GM23248 (cell line): Measurements from ENCODE around the gene SERINC2.

Experiments
- EZH2 ChIP-seq: fragments of 200-600 bp; sonication (generic); IDR thresholded peaks from 2 replicates; pipeline ENCODE4 v1.6.1; 2018; ENCODE audit warnings: antibody characterized with exemption, mild to moderate bottlenecking; ENCODE audit not compliant: insufficient read depth, poor library complexity, severe bottlenecking
- EZH2phosphoT487 ChIP-seq: fragments of 200-600 bp; sonication (generic); IDR thresholded peaks from 2 replicates; pipeline ENCODE4 v1.6.1; 2018; ENCODE audit warnings: antibody characterized with exemption, moderate library complexity, mild to moderate bottlenecking, low read depth; ENCODE audit not compliant: insufficient read depth

DNA sequence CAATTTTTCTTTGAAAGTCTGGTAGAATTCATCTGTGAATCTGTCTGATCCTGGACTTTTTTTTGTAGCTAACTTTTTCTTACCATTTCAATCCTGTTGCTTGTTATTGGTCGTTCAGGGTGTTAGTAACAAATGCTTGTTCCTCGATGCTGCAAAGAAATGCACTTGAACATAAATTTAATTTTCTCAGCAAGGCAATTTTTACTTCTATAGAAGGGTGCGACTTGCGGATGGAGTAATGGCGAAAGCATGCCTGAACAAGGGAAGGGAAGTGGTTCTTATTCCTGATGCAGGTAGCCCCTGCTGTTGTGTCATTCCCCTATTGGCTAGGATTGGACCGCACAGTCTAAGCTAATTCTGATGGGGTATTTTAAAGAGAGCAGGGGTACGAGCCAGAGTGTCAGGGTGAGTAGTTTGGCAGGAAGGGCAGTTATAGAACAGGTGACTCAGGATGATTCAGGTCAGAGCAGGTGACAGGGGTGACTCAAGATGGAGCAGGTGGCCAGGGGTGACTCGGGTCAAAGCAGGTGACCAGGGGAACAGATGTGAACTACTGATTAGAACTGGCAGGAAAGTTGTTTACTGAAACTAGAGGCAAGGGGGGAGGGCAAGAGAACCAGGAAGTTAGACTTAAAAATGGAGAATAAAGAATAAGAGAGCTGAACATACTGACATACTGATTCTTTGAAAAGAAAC is 40.5 kb downstream of the SERINC2 start:
- no peak for TF ChIP-seq EZH2phosphoT487
- TF ChIP-seq EZH2: no peak
